C4-2B (cell line): ENCODE results near the gene ZFR2.

Experiments
- CTCF ChIP-seq: fragments of 450-650 bp; conservative IDR thresholded peaks from 2 replicates; pipeline ENCODE4 v1.5.1; 2017; ENCODE audit warnings: mild to moderate bottlenecking
- ZFX ChIP-seq: fragments of 450-650 bp; IDR thresholded peaks from 2 replicates; pipeline ENCODE4 v1.6.1; 2017

- TF ChIP-seq CTCF (no peak), ZFX (no peak)
Measured at GRCh38 chr19:3767050-3767449, 101.8 kb downstream of the ZFR2 start.
